DMS153 (cell line): ENCODE measurements around the gene GRIK2.
A peak's percentile ranks its signal among the peaks of the same experiment; 100 is the strongest.
"Not testable (repeated sequence)": the region's sequence is repeated elsewhere in the genome, so short reads cannot be mapped to it uniquely, and the experiment has no call there.

Source experiments
- DNase-seq: peaks from one replicate; lab custom pipeline; 2025; lab: John Stamatoyannopoulos, UW

Gene GRIK2

GRCh38 chr6:101393251-101393828, at the start of gene GRIK2:
Gene GRIK2 (plus strand): TSS chr6:101393708.
- DNase-seq = no peak

GRCh38 chr6:101344885-101345284, 48.6 kb upstream of the GRIK2 start:
- DNase-seq = no peak

- no peak for DNase-seq
Measured at GRCh38 chr6:101348816-101349215, 44.7 kb upstream of the GRIK2 start.

- not testable (repeated sequence) for DNase-seq
Measured at GRCh38 chr6:101350631-101351030, 42.9 kb upstream of the GRIK2 start.

GRCh38 chr6:101351173-101351572, 42.3 kb upstream of the GRIK2 start:
- no peak for DNase-seq

- no peak for DNase-seq
Measured at GRCh38 chr6:101352316-101352715, 41.2 kb upstream of the GRIK2 start.

GRCh38 chr6:101365181-101365580, 28.3 kb upstream of the GRIK2 start:
- no peak for DNase-seq

- DNase-seq = no peak
Measured at GRCh38 chr6:101379926-101380325, 13.6 kb upstream of the GRIK2 start.

- no peak for DNase-seq
Measured at GRCh38 chr6:101380897-101381630, 12.4 kb upstream of the GRIK2 start.

GRCh38 chr6:101383747-101384146, 9.8 kb upstream of the GRIK2 start:
- DNase-seq = not testable (repeated sequence)

- DNase-seq = no peak
Measured at GRCh38 chr6:101386982-101387381, 6.5 kb upstream of the GRIK2 start.

- DNase-seq = peak; percentile 57
Measured at GRCh38 chr6:101391772-101392585, 1.5 kb upstream of the GRIK2 start.

GRCh38 chr6:101392586-101393230, 800 bp upstream of the GRIK2 start:
- DNase-seq = no peak

GRCh38 chr6:101393829-101394251, 332 bp downstream of the GRIK2 start:
- DNase-seq = no peak

GRCh38 chr6:101394936-101395335, 1.4 kb downstream of the GRIK2 start:
- DNase-seq = no peak

- no peak for DNase-seq
Measured at GRCh38 chr6:101395345-101395744, 1.8 kb downstream of the GRIK2 start.

- no peak for DNase-seq
Measured at GRCh38 chr6:101396548-101397173, 3.2 kb downstream of the GRIK2 start.

- peak; percentile 39 for DNase-seq
Measured at GRCh38 chr6:101397199-101397598, 3.7 kb downstream of the GRIK2 start.

GRCh38 chr6:101398716-101399615, 5.5 kb downstream of the GRIK2 start:
- DNase-seq = no peak

GRCh38 chr6:101399616-101400162, 6.2 kb downstream of the GRIK2 start:
- DNase-seq = no peak
